K562 (cell line): ENCODE measurements around the gene TLE3. TPM values are rescaled to one million over a fixed set of nuclear protein-coding genes. Genes with fewer than 3 reads are reported as not detected.

Source experiments
- ATAC-seq: fragments of 200-7000 bp; cut with Tn5 transposase; 3 replicates; pipeline ENCODE4 v1.9.1; 2020; ENCODE audit warnings: moderate library complexity
- BruUV-seq: library from RNA; stranded (reverse); fragments of 400-500 nt; replicated peaks from 2 replicates; lab custom pipeline; 2021; lab: Mats Ljungman, UMichigan
- CTCF ChIA-PET: fragments of 300-600 bp; formaldehyde crosslinking; extraction: SDS; loops from one replicate; lab custom pipeline; 2021; ENCODE audit warnings: low intra/inter-chr PET ratio; lab: Yijun Ruan, JAX
- POLR2A ChIA-PET: fragments of 300-600, 350-650 bp; sonication (Branson Sonifier 250); formaldehyde crosslinking; extraction: SDS; loops from one replicate; lab custom pipeline; 2021; ENCODE audit warnings: antibody characterized with exemption, inconsistent platforms; lab: Yijun Ruan, JAX
- DNase-seq, 4 experiments: peaks; one replicate each; pipeline versions ENCODE4 v3.0.0 to v3.0.0-alpha.2; 2011 to 2018; ENCODE audit warnings: low spot score in 3 of 4, mixed read lengths in 3 of 4; ENCODE audit errors: extremely low read depth in 1 of 4
- FAIRE-seq: peaks from 2 replicates; lab custom pipeline; 2011; peaks lifted over from hg19 to GRCh38; lab: Jason Lieb, UNC
- H2AFZ ChIP-seq: 2 replicates; pipeline ENCODE4 v1.6.0; 2011; ENCODE audit warnings: low read depth, low read length, control low read depth, inconsistent platforms
- H3K27ac ChIP-seq: fragments of 200-600 bp; 3 replicates; pipeline ENCODE4 v1.8.0; 2011; ENCODE audit warnings: low read depth, mild to moderate bottlenecking, control low read depth, inconsistent platforms, low read length, moderate library complexity, mixed read lengths; ENCODE audit errors: extremely low read depth
- H3K27me3 ChIP-seq, 2 experiments: fragments of 300-600 bp in 1 of 2; 2 replicates in 1 of 2; 3 replicates in 1 of 2; pipeline versions ENCODE4 v1.6.0 to v1.8.0; 2011; ENCODE audit warnings: inconsistent platforms in 2 of 2, low read length in 2 of 2, mild to moderate bottlenecking in 1 of 2, mixed read lengths in 1 of 2, moderate library complexity in 1 of 2; ENCODE audit not compliant: control insufficient read depth in 2 of 2, insufficient read depth in 2 of 2
- H3K36me3 ChIP-seq: fragments of 300-600 bp; 3 replicates; pipeline ENCODE4 v1.8.0; 2011; ENCODE audit warnings: mild to moderate bottlenecking, low read length, inconsistent platforms; ENCODE audit not compliant: control insufficient read depth, insufficient read depth
- H3K4me1 ChIP-seq, 2 experiments: fragments of 200-600 bp in 1 of 2; replicated peaks in 1 of 2; 2 replicates in 1 of 2; 3 replicates in 1 of 2; pipeline versions ENCODE4 v1.5.1 to v1.8.0; 2011; ENCODE audit warnings: inconsistent platforms in 2 of 2, low read length in 2 of 2, mild to moderate bottlenecking in 1 of 2, mixed read lengths in 1 of 2, moderate library complexity in 1 of 2; ENCODE audit not compliant: control insufficient read depth in 2 of 2, insufficient read depth in 2 of 2
- H3K4me2 ChIP-seq: 2 replicates; pipeline ENCODE4 v1.6.1; 2011; ENCODE audit warnings: low read length, control low read depth, inconsistent platforms, mixed read lengths; ENCODE audit not compliant: insufficient read depth
- H3K4me3 ChIP-seq: fragments of 200-600 bp; sonication (generic), shearing (Covaris generic); 2 replicates; pipeline ENCODE4 v1.5.1; 2016; ENCODE audit warnings: control low read depth, inconsistent platforms
- H3K79me2 ChIP-seq: fragments of 200-600 bp; 3 replicates; pipeline ENCODE4 v1.8.0; 2011; ENCODE audit warnings: low read length, inconsistent platforms; ENCODE audit not compliant: control insufficient read depth, insufficient read depth
- H3K9ac ChIP-seq, 2 experiments: 2 replicates each; pipeline versions ENCODE4 v1.6.0 to v1.6.1; 2011; ENCODE audit warnings: low read depth in 2 of 2, low read length in 2 of 2, control low read depth in 1 of 2, inconsistent platforms in 1 of 2, mild to moderate bottlenecking in 1 of 2, mixed read lengths in 1 of 2; ENCODE audit not compliant: insufficient read depth in 1 of 2
- H3K9me1 ChIP-seq: one replicate; pipeline ENCODE4 v1.6.0; 2011; ENCODE audit warnings: inconsistent platforms, mild to moderate bottlenecking, low read length, moderate library complexity; ENCODE audit not compliant: control insufficient read depth, insufficient read depth
- H3K9me3 ChIP-seq: replicated peaks from 2 replicates; pipeline ENCODE4 v1.5.1; 2011; ENCODE audit warnings: low read depth, low read length, inconsistent platforms; ENCODE audit not compliant: control insufficient read depth, insufficient read depth
- H4K20me1 ChIP-seq: replicated peaks from 2 replicates; pipeline ENCODE4 v1.6.1; 2011; ENCODE audit warnings: low read length, inconsistent platforms, mixed read lengths; ENCODE audit not compliant: control insufficient read depth, insufficient read depth
- CTCF ChIP-seq, 3 experiments: IDR thresholded peaks in 2 of 3; conservative IDR thresholded peaks in 1 of 3; 2 replicates each; pipeline ENCODE4 v1.5.1; 2011 to 2012; ENCODE audit warnings: low read length in 3 of 3, mild to moderate bottlenecking in 3 of 3, control low read depth in 2 of 3, improper control_type of control experiment in 1 of 3, inconsistent platforms in 1 of 3, low read depth in 1 of 3, mixed read lengths in 1 of 3, moderate library complexity in 1 of 3; ENCODE audit not compliant: insufficient read depth in 2 of 3
- ETV6 ChIP-seq, 3 experiments: fragments of 150-350 bp in 1 of 3; sonication (generic) in 1 of 3; formaldehyde crosslinking in 1 of 3; IDR thresholded peaks; 2 replicates each; pipeline versions ENCODE4 v1.6.1 to v1.8.0; 2014 to 2022; ENCODE audit warnings: borderline replicate concordance in 2 of 3, low read depth in 2 of 3, antibody characterized with exemption in 1 of 3, low read length in 1 of 3, mild to moderate bottlenecking in 1 of 3, missing genetic modification reagents in 1 of 3
- HES1 ChIP-seq: fragments of 450-650 bp; IDR thresholded peaks from 2 replicates; pipeline ENCODE4 v1.6.1; 2016; ENCODE audit warnings: low read depth, mild to moderate bottlenecking, moderate library complexity
- ILK ChIP-seq: fragments of 450-650 bp; IDR thresholded peaks from 2 replicates; pipeline ENCODE4 v1.6.1; 2016; ENCODE audit warnings: missing genetic modification characterization, low read depth, mild to moderate bottlenecking, missing compliant biosample characterization, moderate library complexity, borderline replicate concordance
- KDM4B ChIP-seq, 2 experiments: fragments of 450-650 bp in 1 of 2; sonication (generic) in 1 of 2; IDR thresholded peaks; 2 replicates each; pipeline ENCODE4 v1.6.1; 2016 to 2017; ENCODE audit warnings: borderline replicate concordance in 2 of 2, antibody characterized with exemption in 1 of 2, low read depth in 1 of 2, mild to moderate bottlenecking in 1 of 2
- PHTF2 ChIP-seq: fragments of 250-450 bp; sonication (Bioruptor Pico); IDR thresholded peaks from 2 replicates; pipeline ENCODE4 v1.5.0; 2021; ENCODE audit warnings: mild to moderate bottlenecking
- RFX1 ChIP-seq: fragments of 450-650 bp; IDR thresholded peaks from 2 replicates; pipeline ENCODE4 v1.6.1; 2016; ENCODE audit warnings: mild to moderate bottlenecking, moderate library complexity
- SETDB1 ChIP-seq: IDR thresholded peaks from one replicate; pipeline ENCODE4 v1.6.1; 2012; ENCODE audit warnings: low read length, control low read depth, inconsistent platforms
- SMAD2 ChIP-seq: fragments of 150-350 bp; IDR thresholded peaks from 2 replicates; pipeline ENCODE4 v1.6.1; 2014; ENCODE audit warnings: low read depth, mild to moderate bottlenecking, low read length
- ZFPM2 ChIP-seq: fragments of 250-450 bp; sonication (Bioruptor Pico); IDR thresholded peaks from 2 replicates; pipeline ENCODE4 v1.5.1; 2022; ENCODE audit warnings: mild to moderate bottlenecking
- ZNF174 ChIP-seq: fragments of 250-450 bp; sonication (Bioruptor Pico); IDR thresholded peaks from 2 replicates; pipeline ENCODE4 v1.4.0; 2020; ENCODE audit warnings: mild to moderate bottlenecking
- WGBS: fragments of 100-300 bp; shearing (Covaris generic); methylation state at CpG from one replicate; pipeline ENCODE4 v1.1.6; 2016; ENCODE audit warnings: low coverage, mixed read lengths; ENCODE audit not compliant: insufficient coverage; ENCODE audit errors: missing lambda C conversion rate; 5-methylcytosine and 5-hydroxymethylcytosine counted together
- in situ Hi-C: fragments of 300-500 bp; cut with MboI; formaldehyde crosslinking; loops from 4 replicates; pipeline ENCODE4 v1.15.0; 2018; ENCODE audit warnings: inconsistent platforms, mixed read lengths
- intact Hi-C: fragments of 100-400 bp; cut with micrococcal nuclease; formaldehyde crosslinking; loops from 2 replicates; pipeline ENCODE4 v1.14.2; 2022
- polyA plus RNA-seq, 8 experiments: library from polyadenylated mRNA; depleted of rRNA in 4 of 8; stranded (reverse) in 5 of 8; unstranded in 3 of 8; fragments of >200 nt; fragmentation: Nextera tagmentation in 2 of 8; fragmentation: Illumina TruSeq in 1 of 8; extraction: Ambion mirVana in 2 of 8; extraction: Trizol in 1 of 8; gene quantifications; 2 replicates each; pipeline versions ENCODE4 v1.2.1 to v1.2.3, GENCODE V29; 2011 to 2014; ENCODE audit warnings: inconsistent platforms in 1 of 8, missing spikeins in 1 of 8
- total RNA-seq, 7 experiments: library from RNA; depleted of rRNA in 6 of 7; stranded (reverse); fragments of >200 nt in 6 of 7; fragmentation: Illumina TruSeq in 2 of 7; extraction: Trizol in 2 of 7; gene quantifications; 2 replicates each; pipeline versions ENCODE4 v1.2.1 to v1.2.3, GENCODE V29; 2011 to 2021; ENCODE audit warnings: low replicate concordance in 1 of 7
- TF ChIP-seq, protein P1 (sequence below): sonication (generic); formaldehyde crosslinking; IDR thresholded peaks from 2 replicates; pipeline ENCODE4 v1.8.0; 2022; ENCODE audit warnings: mild to moderate bottlenecking, missing genetic modification reagents
- TF ChIP-seq, protein P2 (sequence below), 2 experiments: fragments of 450-650 bp; conservative IDR thresholded peaks; 2 replicates each; pipeline ENCODE4 v1.6.1; 2017; ENCODE audit warnings: mild to moderate bottlenecking in 2 of 2, moderate library complexity in 2 of 2
- TF ChIP-seq, protein P3 (sequence below): fragments of 200-800 bp; sonication (Bioruptor generic); IDR thresholded peaks from 2 replicates; pipeline ENCODE4 v1.6.1; 2017; ENCODE audit warnings: missing genetic modification characterization, missing compliant biosample characterization

TLE3 gene
- total and polyA plus RNA-seq, 9 of the 15 experiments (the other 6 are each of a cell fraction or from before 2014, with no cell fraction given): 1.5 to 84.2 (median 14.1) TPM

- H3K9ac ChIP-seq: no peak overlapping the region
- WGBS: 62% methylated on average over 9 of the region's 9 CpGs
- DNase-seq (peak in 3 of 4 experiments; percentile 7 to 21 (median 12)), FAIRE-seq (no peak), ATAC-seq (peak; percentile 70)
- no peak overlapping the region for H3K4me3 ChIP-seq
- H3K79me2 ChIP-seq: no peaks in the 10 kb centered on the region
- no peaks in the 10 kb centered on the region for H4K20me1 ChIP-seq
- no peak overlapping the region for H3K27ac ChIP-seq
- in situ Hi-C loops (no loop called here), intact Hi-C loops (no loop called here)
- ChIA-PET POLR2A (interaction anchor here (0.6 to 1.3 kb wide), 4 partner anchors 9 to 48 kb away, joined by 3 to 4 read pairs (median 3); no protein-coding TSS in a partner anchor), CTCF (no interaction called here)
- no TSS peak for BruUV-seq
- H3K36me3 ChIP-seq: peaks cover 95% of the 10 kb centered on the region; the same call in 2 of the 3 replicates
- peaks cover 0 to 3% of the 10 kb centered on the region in 2 experiments; a peak in 2 of 5 replicates for H3K4me1 ChIP-seq
- H3K9me3 ChIP-seq: no peaks in the 10 kb centered on the region
- H2AFZ ChIP-seq: no peak overlapping the region
- H3K27me3 ChIP-seq: no peaks in the 10 kb centered on the region
- H3K9me1 ChIP-seq: no peaks in the 10 kb centered on the region
- H3K4me2 ChIP-seq: no peak overlapping the region
- TF ChIP-seq ETV6 (IDR thresholded peaks at IDR 0.05; ENCODE audit: borderline replicate concordance in 1 of 2, low read depth in 2 of 2, low read length in 1 of 2): no peak
- TF ChIP-seq ETV6 (CRISPR knock-in tag; IDR thresholded peaks at IDR 0.05; ENCODE audit: borderline replicate concordance): no peak
- TF ChIP-seq KDM4B (IDR thresholded peaks at IDR 0.05; ENCODE audit: borderline replicate concordance in 2 of 2, low read depth in 1 of 2): no peak
- TF ChIP-seq, protein P1, sequence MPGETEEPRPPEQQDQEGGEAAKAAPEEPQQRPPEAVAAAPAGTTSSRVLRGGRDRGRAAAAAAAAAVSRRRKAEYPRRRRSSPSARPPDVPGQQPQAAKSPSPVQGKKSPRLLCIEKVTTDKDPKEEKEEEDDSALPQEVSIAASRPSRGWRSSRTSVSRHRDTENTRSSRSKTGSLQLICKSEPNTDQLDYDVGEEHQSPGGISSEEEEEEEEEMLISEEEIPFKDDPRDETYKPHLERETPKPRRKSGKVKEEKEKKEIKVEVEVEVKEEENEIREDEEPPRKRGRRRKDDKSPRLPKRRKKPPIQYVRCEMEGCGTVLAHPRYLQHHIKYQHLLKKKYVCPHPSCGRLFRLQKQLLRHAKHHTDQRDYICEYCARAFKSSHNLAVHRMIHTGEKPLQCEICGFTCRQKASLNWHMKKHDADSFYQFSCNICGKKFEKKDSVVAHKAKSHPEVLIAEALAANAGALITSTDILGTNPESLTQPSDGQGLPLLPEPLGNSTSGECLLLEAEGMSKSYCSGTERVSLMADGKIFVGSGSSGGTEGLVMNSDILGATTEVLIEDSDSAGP (CRISPR knock-in tag): no peak
- no peak for TF ChIP-seq SETDB1
- TF ChIP-seq, protein P2, sequence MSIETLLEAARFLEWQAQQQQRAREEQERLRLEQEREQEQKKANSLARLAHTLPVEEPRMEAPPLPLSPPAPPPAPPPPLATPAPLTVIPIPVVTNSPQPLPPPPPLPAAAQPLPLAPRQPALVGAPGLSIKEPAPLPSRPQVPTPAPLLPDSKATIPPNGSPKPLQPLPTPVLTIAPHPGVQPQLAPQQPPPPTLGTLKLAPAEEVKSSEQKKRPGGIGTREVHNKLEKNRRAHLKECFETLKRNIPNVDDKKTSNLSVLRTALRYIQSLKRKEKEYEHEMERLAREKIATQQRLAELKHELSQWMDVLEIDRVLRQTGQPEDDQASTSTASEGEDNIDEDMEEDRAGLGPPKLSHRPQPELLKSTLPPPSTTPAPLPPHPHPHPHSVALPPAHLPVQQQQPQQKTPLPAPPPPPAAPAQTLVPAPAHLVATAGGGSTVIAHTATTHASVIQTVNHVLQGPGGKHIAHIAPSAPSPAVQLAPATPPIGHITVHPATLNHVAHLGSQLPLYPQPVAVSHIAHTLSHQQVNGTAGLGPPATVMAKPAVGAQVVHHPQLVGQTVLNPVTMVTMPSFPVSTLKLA (conservative IDR thresholded peaks at IDR 0.05): no peak
- TF ChIP-seq PHTF2 (CRISPR knock-in tag): no peak
- no peak for TF ChIP-seq ZNF174
- peak; percentile 73 for TF ChIP-seq RFX1
- no peak for TF ChIP-seq ZFPM2 (CRISPR knock-in tag)
- TF ChIP-seq SMAD2: no peak
- TF ChIP-seq ILK (tag): no peak
- 0 out of 6 replicates have a peak, but pooled peaks of 1 of the 3 experiments have one; percentile 20 for TF ChIP-seq CTCF (IDR thresholded peaks at IDR 0.05 in 2 of 3, conservative IDR thresholded peaks at IDR 0.05 in 1 of 3; ENCODE audit: insufficient read depth in 2 of 3, low read depth in 1 of 3, low read length in 3 of 3)
- TF ChIP-seq, protein P3, sequence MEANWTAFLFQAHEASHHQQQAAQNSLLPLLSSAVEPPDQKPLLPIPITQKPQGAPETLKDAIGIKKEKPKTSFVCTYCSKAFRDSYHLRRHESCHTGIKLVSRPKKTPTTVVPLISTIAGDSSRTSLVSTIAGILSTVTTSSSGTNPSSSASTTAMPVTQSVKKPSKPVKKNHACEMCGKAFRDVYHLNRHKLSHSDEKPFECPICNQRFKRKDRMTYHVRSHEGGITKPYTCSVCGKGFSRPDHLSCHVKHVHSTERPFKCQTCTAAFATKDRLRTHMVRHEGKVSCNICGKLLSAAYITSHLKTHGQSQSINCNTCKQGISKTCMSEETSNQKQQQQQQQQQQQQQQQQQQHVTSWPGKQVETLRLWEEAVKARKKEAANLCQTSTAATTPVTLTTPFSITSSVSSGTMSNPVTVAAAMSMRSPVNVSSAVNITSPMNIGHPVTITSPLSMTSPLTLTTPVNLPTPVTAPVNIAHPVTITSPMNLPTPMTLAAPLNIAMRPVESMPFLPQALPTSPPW (CRISPR knock-in tag): no peak
- TF ChIP-seq HES1: no peak
Measured at GRCh38 chr15:70055601-70056051, 42.1 kb downstream of the TLE3 start.
